ENCODE measurements around the gene RAPGEF4. TPM values are rescaled to one million over a fixed set of nuclear protein-coding genes. Genes with fewer than 3 reads are reported as not detected.

Gene RAPGEF4
- total and polyA plus RNA-seq, 11 donors: 1.3 to 21.2 (median 10.5) TPM

DNA sequence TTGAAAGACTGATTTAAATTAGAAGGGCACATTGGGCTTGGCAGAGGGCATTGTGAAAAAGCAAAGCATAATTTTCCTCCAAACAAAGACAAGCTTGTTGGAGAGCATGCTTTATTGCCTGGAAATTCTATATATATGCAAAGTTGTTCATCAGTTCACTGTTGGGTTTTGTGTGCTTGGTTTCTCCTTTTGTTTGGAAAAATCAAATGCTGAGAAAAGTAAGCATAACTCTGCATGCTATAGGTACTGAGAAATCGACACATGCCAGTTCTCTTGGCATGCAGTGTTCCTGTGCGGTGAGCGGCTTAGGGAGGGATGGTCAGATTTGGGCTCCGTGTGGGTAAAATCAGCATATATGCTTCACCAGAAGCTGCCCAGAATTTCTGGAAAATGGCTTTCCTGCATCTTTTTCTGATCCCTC lies 161.0 kb downstream of the RAPGEF4 start:
- DNase-seq (no peak), ATAC-seq (no peak)
- 91 to 98% (median 93%) methylated on average over 4 of the region's 4 CpGs for WGBS, 4 donors
- Histone ChIP-seq H3K27me3 (no peaks in the 10 kb centered on the region), H3K9me3 (no peaks in the 10 kb centered on the region), H3K4me3 (no peak overlapping the region), H3K4me1 (peaks cover 0 to 5% (median 0%) of the 10 kb centered on the region in 12 donors), H3K27ac (no peak overlapping the region), H3K36me3 (no peaks in the 10 kb centered on the region)
- TF ChIP-seq, protein P1, sequence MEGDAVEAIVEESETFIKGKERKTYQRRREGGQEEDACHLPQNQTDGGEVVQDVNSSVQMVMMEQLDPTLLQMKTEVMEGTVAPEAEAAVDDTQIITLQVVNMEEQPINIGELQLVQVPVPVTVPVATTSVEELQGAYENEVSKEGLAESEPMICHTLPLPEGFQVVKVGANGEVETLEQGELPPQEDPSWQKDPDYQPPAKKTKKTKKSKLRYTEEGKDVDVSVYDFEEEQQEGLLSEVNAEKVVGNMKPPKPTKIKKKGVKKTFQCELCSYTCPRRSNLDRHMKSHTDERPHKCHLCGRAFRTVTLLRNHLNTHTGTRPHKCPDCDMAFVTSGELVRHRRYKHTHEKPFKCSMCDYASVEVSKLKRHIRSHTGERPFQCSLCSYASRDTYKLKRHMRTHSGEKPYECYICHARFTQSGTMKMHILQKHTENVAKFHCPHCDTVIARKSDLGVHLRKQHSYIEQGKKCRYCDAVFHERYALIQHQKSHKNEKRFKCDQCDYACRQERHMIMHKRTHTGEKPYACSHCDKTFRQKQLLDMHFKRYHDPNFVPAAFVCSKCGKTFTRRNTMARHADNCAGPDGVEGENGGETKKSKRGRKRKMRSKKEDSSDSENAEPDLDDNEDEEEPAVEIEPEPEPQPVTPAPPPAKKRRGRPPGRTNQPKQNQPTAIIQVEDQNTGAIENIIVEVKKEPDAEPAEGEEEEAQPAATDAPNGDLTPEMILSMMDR (IDR thresholded peaks at IDR 0.05): no peak
- TF ChIP-seq POLR2A (IDR thresholded peaks at IDR 0.05): no peak
- intact Hi-C loops (cut with DNase I): no loop called here

DNA sequence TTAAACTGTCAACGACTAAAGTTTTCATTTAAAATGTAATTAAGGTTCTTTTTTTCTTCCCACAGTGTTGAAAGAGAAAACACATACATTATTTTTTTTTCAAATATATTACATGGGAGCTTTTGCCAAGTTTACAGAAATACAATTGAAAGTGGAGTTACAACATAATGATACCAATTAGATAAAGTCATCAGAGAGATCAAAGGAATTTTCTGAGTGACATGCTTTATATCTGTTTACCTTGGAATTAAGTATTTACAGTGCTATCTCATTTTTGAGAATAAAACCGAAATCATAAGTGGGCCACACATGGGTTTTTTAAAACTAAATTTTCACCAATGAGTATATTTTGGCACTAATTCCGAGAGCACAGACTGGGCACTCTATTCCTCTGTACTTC lies 165.2 kb downstream of the RAPGEF4 start:
- Histone ChIP-seq H3K4me1 (peaks cover 0 to 15% (median 3%) of the 10 kb centered on the region in 12 donors), H3K4me3 (no peak overlapping the region), H3K36me3 (no peaks in the 10 kb centered on the region), H3K27me3 (no peaks in the 10 kb centered on the region), H3K27ac (no peak overlapping the region), H3K9me3 (no peaks in the 10 kb centered on the region)
- DNase-seq (no peak), ATAC-seq (no peak)
- TF ChIP-seq, protein P1 (IDR thresholded peaks at IDR 0.05): no peak
- TF ChIP-seq POLR2A (IDR thresholded peaks at IDR 0.05): no peak
- intact Hi-C loops (cut with DNase I): no loop called here
- 84 to 94% (median 90%) methylated on average over 3 of the region's 3 CpGs for WGBS, 4 donors

DNA sequence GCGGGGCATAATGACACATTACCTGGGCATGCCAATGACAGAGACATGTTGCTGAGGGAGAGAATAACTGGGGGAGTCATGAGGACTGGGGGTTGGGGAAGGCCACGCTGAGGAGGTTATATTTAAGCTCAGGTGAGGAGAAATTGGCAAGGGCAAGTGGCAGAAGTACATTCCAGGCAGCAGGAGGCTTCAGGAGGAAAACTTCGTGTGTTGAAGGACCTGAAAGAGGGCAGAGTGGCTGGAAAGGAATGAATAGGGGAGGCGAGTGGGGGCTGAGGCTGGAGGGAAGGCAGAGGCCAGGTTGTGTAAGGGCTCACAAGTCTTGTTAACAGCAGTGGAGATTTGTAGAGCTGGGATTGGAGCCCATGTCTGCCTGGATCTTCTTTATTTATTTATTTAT lies 166.3 kb downstream of the RAPGEF4 start:
- Histone ChIP-seq H3K36me3 (no peaks in the 10 kb centered on the region), H3K4me1 (peaks cover 0 to 25% (median 10%) of the 10 kb centered on the region in 12 donors), H3K27ac (no peak overlapping the region), H3K27me3 (no peaks in the 10 kb centered on the region), H3K4me3 (no peak overlapping the region), H3K9me3 (no peaks in the 10 kb centered on the region)
- ATAC-seq: no peak
- TF ChIP-seq, protein P1 (IDR thresholded peaks at IDR 0.05): no peak
- TF ChIP-seq POLR2A (IDR thresholded peaks at IDR 0.05): no peak
- 93 to 98% (median 95%) methylated on average over 4 of the region's 4 CpGs for WGBS, 4 donors
- intact Hi-C loops (cut with DNase I): no loop called here
- DNase-seq: no peak

DNA sequence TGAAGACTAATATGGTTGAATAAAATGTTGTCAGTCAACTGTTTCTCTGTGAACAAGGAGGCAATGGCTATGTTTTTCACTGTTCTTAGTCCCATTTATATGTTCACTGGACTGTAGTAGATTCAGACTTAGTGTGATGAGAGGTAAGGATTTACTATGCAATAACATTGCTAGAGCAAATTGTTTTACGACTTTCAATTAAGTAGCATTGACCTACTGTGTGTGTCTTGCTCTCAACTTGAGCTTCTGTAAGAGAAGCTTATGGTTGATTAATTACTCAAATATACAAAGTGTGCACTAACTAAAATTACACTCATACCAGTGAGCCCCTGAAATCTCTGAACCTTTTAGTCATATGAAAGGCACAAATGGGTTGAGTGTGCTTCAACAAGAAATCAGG lies 168.6 kb downstream of the RAPGEF4 start:
- H3K9me3 ChIP-seq: no peaks in the 10 kb centered on the region
- H3K36me3 ChIP-seq: no peaks in the 10 kb centered on the region
- no peak overlapping the region for H3K27ac ChIP-seq
- H3K4me1 ChIP-seq: peaks cover 0 to 25% (median 12%) of the 10 kb centered on the region in 12 donors
- ATAC-seq (no peak), DNase-seq (no peak)
- H3K27me3 ChIP-seq: no peaks in the 10 kb centered on the region
- WGBS, 4 donors: 97 to 100% (median 99%) methylated on average over 1 of the region's 1 CpG
- no peak overlapping the region for H3K4me3 ChIP-seq
- intact Hi-C loops (cut with DNase I): no loop called here
- no peak for TF ChIP-seq POLR2A (IDR thresholded peaks at IDR 0.05)
